ENCODE results near the gene ZSCAN20. TPM values are rescaled to one million over a fixed set of nuclear protein-coding genes. Genes with fewer than 3 reads are reported as not detected.

The ZSCAN20 gene
- total RNA-seq, 2 experiments from 2014 or later: 3.9 to 4.0 TPM

DNA sequence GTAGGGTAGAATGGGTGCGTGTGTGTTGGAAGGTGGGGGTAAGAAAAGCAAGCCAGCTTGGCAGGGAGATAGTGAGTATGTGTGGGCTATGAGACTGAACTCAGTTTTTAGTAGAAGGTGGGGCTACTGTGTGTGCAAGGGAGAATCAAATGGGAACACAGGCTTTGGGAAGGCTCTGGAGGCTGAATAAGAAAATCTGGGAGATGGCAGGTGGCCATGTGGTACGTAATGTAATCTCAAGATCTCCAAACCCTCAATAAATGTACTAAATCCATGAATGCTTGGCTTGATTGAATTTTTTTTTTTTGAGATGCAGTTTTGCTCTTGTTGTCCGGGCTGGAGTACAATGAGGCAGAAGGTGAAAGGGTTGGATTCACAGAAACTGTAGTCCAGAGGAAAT lies 3.5 kb upstream of the ZSCAN20 start:
- Histone ChIP-seq H3K79me2 (ENCODE audit: insufficient read depth, low read depth, low read length) (0 out of 2 replicates have a peak, but pooled peaks cover 6% of the 10 kb centered on the region), H3K4me2 (ENCODE audit: low read length) (no peak overlapping the region), H3K9me3 (ENCODE audit: low read length) (no peaks in the 10 kb centered on the region), H4K20me1 (ENCODE audit: insufficient read depth, low read length) (no peaks in the 10 kb centered on the region), H3K9me2 (ENCODE audit: insufficient read depth, low read length) (no peaks in the 10 kb centered on the region), H3K36me3 (ENCODE audit: insufficient read depth, low read length) (no peaks in the 10 kb centered on the region), H3K4me1 (ENCODE audit: insufficient read depth, low read length, poor library complexity, severe bottlenecking) (peaks cover 18% of the 10 kb centered on the region), H3K27ac (ENCODE audit: low read depth, low read length, poor library complexity, severe bottlenecking) (no peak overlapping the region), H2AFZ (ENCODE audit: low read length) (no peak overlapping the region), H3K4me3 (ENCODE audit: low read depth, low read length, poor library complexity, severe bottlenecking) (no peak overlapping the region)
- BruUV-seq (replicated peaks): no TSS peak
- no peak for DNase-seq (ENCODE audit: low spot score)
- TF ChIP-seq, protein P1, sequence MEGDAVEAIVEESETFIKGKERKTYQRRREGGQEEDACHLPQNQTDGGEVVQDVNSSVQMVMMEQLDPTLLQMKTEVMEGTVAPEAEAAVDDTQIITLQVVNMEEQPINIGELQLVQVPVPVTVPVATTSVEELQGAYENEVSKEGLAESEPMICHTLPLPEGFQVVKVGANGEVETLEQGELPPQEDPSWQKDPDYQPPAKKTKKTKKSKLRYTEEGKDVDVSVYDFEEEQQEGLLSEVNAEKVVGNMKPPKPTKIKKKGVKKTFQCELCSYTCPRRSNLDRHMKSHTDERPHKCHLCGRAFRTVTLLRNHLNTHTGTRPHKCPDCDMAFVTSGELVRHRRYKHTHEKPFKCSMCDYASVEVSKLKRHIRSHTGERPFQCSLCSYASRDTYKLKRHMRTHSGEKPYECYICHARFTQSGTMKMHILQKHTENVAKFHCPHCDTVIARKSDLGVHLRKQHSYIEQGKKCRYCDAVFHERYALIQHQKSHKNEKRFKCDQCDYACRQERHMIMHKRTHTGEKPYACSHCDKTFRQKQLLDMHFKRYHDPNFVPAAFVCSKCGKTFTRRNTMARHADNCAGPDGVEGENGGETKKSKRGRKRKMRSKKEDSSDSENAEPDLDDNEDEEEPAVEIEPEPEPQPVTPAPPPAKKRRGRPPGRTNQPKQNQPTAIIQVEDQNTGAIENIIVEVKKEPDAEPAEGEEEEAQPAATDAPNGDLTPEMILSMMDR (conservative IDR thresholded peaks at IDR 0.05; ENCODE audit: low read length): no peak
- no peak for TF ChIP-seq EZH2phosphoT487 (IDR thresholded peaks at IDR 0.05; ENCODE audit: borderline replicate concordance, low read depth, low read length)
- ChIA-PET POLR2A (interaction anchor here (0.7 kb wide), 1 partner anchor 539 kb away, joined by 3 read pairs; no protein-coding TSS in a partner anchor), CTCF (ENCODE audit: unreplicated experiment) (interaction anchor here (1.0 kb wide), 1 partner anchor 9 kb away, joined by 3 read pairs; no protein-coding TSS in a partner anchor)
- intact Hi-C loops (cut with micrococcal nuclease; ENCODE audit: unreplicated experiment): no loop called here

GRCh38 chr1:33469691-33470090 lies 2.8 kb upstream of the ZSCAN20 start:
- Histone ChIP-seq H3K4me3 (ENCODE audit: low read depth, low read length, poor library complexity, severe bottlenecking) (no peak overlapping the region), H3K9me3 (ENCODE audit: low read length) (no peaks in the 10 kb centered on the region), H2AFZ (ENCODE audit: low read length) (no peak overlapping the region), H3K9me2 (ENCODE audit: insufficient read depth, low read length) (no peaks in the 10 kb centered on the region), H3K27ac (ENCODE audit: low read depth, low read length, poor library complexity, severe bottlenecking) (no peak overlapping the region), H3K4me1 (ENCODE audit: insufficient read depth, low read length, poor library complexity, severe bottlenecking) (peaks cover 18% of the 10 kb centered on the region), H4K20me1 (ENCODE audit: insufficient read depth, low read length) (no peaks in the 10 kb centered on the region), H3K36me3 (ENCODE audit: insufficient read depth, low read length) (no peaks in the 10 kb centered on the region), H3K4me2 (ENCODE audit: low read length) (no peak overlapping the region), H3K79me2 (ENCODE audit: insufficient read depth, low read depth, low read length) (0 out of 2 replicates have a peak, but pooled peaks cover 6% of the 10 kb centered on the region)
- TF ChIP-seq, protein P1 (conservative IDR thresholded peaks at IDR 0.05; ENCODE audit: low read length): no peak
- TF ChIP-seq EZH2phosphoT487 (IDR thresholded peaks at IDR 0.05; ENCODE audit: borderline replicate concordance, low read depth, low read length): no peak
- DNase-seq (ENCODE audit: low spot score): no peak
- no TSS peak for BruUV-seq (replicated peaks)
- intact Hi-C loops (cut with micrococcal nuclease; ENCODE audit: unreplicated experiment): loop anchor here (1.0 to 5.0 kb wide), 3 partner anchors 102 to 342 kb away; no protein-coding TSS in a partner anchor
- CTCF ChIA-PET (ENCODE audit: unreplicated experiment): no interaction called here
- POLR2A ChIA-PET: interaction anchor here (0.7 kb wide), 1 partner anchor 540 kb away, joined by 3 read pairs; no protein-coding TSS in a partner anchor

GRCh38 chr1:33470495-33471012 lies 1.9 kb upstream of the ZSCAN20 start:
- no peaks in the 10 kb centered on the region for H3K9me3 ChIP-seq (ENCODE audit: low read length)

More at GRCh38 chr1:33470495-33471012, 1.9 kb upstream of the ZSCAN20 start:
- Histone ChIP-seq H2AFZ (ENCODE audit: low read length) (peak overlapping the region; percentile 63; the same call in 1 of the 2 replicates), H3K4me1 (ENCODE audit: insufficient read depth, low read length, poor library complexity, severe bottlenecking) (peaks cover 18% of the 10 kb centered on the region), H3K9me2 (ENCODE audit: insufficient read depth, low read length) (no peaks in the 10 kb centered on the region), H3K79me2 (ENCODE audit: insufficient read depth, low read depth, low read length) (0 out of 2 replicates have a peak, but pooled peaks cover 6% of the 10 kb centered on the region), H3K4me2 (ENCODE audit: low read length) (peak overlapping the region; percentile 10; the same call in 1 of the 2 replicates), H3K27ac (ENCODE audit: low read depth, low read length, poor library complexity, severe bottlenecking) (no peak overlapping the region), H3K36me3 (ENCODE audit: insufficient read depth, low read length) (no peaks in the 10 kb centered on the region), H4K20me1 (ENCODE audit: insufficient read depth, low read length) (no peaks in the 10 kb centered on the region), H3K4me3 (ENCODE audit: low read depth, low read length, poor library complexity, severe bottlenecking) (no peak overlapping the region)
- intact Hi-C loops (cut with micrococcal nuclease; ENCODE audit: unreplicated experiment): loop anchor here (1.0 to 5.0 kb wide), 3 partner anchors 103 to 343 kb away; no protein-coding TSS in a partner anchor
- TF ChIP-seq, protein P1 (conservative IDR thresholded peaks at IDR 0.05; ENCODE audit: low read length): peak; percentile 92
- TF ChIP-seq EZH2phosphoT487 (IDR thresholded peaks at IDR 0.05; ENCODE audit: borderline replicate concordance, low read depth, low read length): no peak
- POLR2A ChIA-PET: interaction anchor here (1.6 to 1.9 kb wide), 3 partner anchors 8 to 343 kb away, joined by 4 to 9 read pairs (median 7); no protein-coding TSS in a partner anchor
- CTCF ChIA-PET (ENCODE audit: unreplicated experiment): interaction anchor here (0.6 to 1.3 kb wide), 4 partner anchors 39 to 1058 kb away, joined by 3 to 4 read pairs (median 3); no protein-coding TSS in a partner anchor
- no TSS peak for BruUV-seq (replicated peaks)
- peak; percentile 80 for DNase-seq (ENCODE audit: low spot score)

Data from OCI-LY7 (cell line).